GM23338 (cell line): ENCODE measurements around the gene ZNF552. TPM values are rescaled to one million over a fixed set of nuclear protein-coding genes. Genes with fewer than 3 reads are reported as not detected.
"Not testable (repeated sequence)": the region's sequence is repeated elsewhere in the genome, so short reads cannot be mapped to it uniquely, and the experiment has no call there.

ENCODE experiments used
- ATAC-seq: fragments of 200-7000 bp; cut with Tn5 transposase; 3 replicates; pipeline ENCODE4 v1.9.1; 2020
- DNase-seq: peaks from one replicate; pipeline ENCODE4 v3.0.0-alpha.2; 2015; ENCODE audit warnings: low spot score
- H2AFZ ChIP-seq: fragments of 200-600 bp; sonication (generic); 2 replicates; pipeline ENCODE4 v1.8.0; 2016; ENCODE audit warnings: antibody characterized with exemption, mild to moderate bottlenecking, moderate library complexity
- H3F3A ChIP-seq: fragments of 200-600 bp; sonication (generic); replicated peaks from 2 replicates; pipeline ENCODE4 v1.8.0; 2017; ENCODE audit warnings: antibody characterized with exemption, mixed run types, low read depth
- H3K27ac ChIP-seq: fragments of 200-600 bp; sonication (generic); 2 replicates; pipeline ENCODE4 v1.6.1; 2016; ENCODE audit warnings: low read depth
- H3K27me3 ChIP-seq: fragments of 200-600 bp; sonication (generic); 2 replicates; pipeline ENCODE4 v1.8.0; 2016; ENCODE audit warnings: mild to moderate bottlenecking, mixed run types, moderate library complexity; ENCODE audit not compliant: insufficient read depth
- H3K36me3 ChIP-seq: fragments of 200-600 bp; sonication (generic); 2 replicates; pipeline ENCODE4 v1.8.0; 2016; ENCODE audit warnings: mild to moderate bottlenecking; ENCODE audit not compliant: insufficient read depth
- H3K4me1 ChIP-seq: fragments of 200-600 bp; sonication (generic); 2 replicates; pipeline ENCODE4 v1.8.0; 2016; ENCODE audit warnings: mild to moderate bottlenecking, moderate library complexity; ENCODE audit not compliant: insufficient read depth
- H3K4me2 ChIP-seq: fragments of 200-600 bp; sonication (generic); 2 replicates; pipeline ENCODE4 v1.7.1; 2017; ENCODE audit warnings: mixed run types
- H3K4me3 ChIP-seq: fragments of 200-600 bp; sonication (generic); 2 replicates; pipeline ENCODE4 v1.6.1; 2016; ENCODE audit warnings: mixed run types
- H3K79me2 ChIP-seq: fragments of 200-600 bp; sonication (generic); replicated peaks from 2 replicates; pipeline ENCODE4 v1.8.0; 2017; ENCODE audit warnings: mild to moderate bottlenecking; ENCODE audit not compliant: insufficient read depth
- H3K9me2 ChIP-seq: fragments of 200-600 bp; sonication (generic); 2 replicates; pipeline ENCODE4 v1.8.0; 2017; ENCODE audit not compliant: insufficient read depth
- H4K20me1 ChIP-seq: fragments of 200-600 bp; sonication (generic); replicated peaks from 2 replicates; pipeline ENCODE4 v1.8.0; 2017; ENCODE audit warnings: mild to moderate bottlenecking; ENCODE audit not compliant: insufficient read depth
- H3K27ac Mint-ChIP-seq: 2 replicates; pipeline ENCODE4 v1.8.0; 2020; ENCODE audit warnings: inconsistent platforms, mild to moderate bottlenecking, moderate library complexity, mixed read lengths
- H3K27me3 Mint-ChIP-seq: 3 replicates; pipeline ENCODE4 v1.8.0; 2022; ENCODE audit warnings: low read depth, mild to moderate bottlenecking, moderate library complexity, mixed read lengths, inconsistent platforms; ENCODE audit not compliant: insufficient read depth, poor library complexity
- H3K36me3 Mint-ChIP-seq: 3 replicates; pipeline ENCODE4 v1.8.0; 2021; ENCODE audit warnings: low read depth, mild to moderate bottlenecking, inconsistent platforms, moderate library complexity, mixed read lengths
- H3K4me1 Mint-ChIP-seq: 3 replicates; pipeline ENCODE4 v1.8.0; 2020; ENCODE audit warnings: mild to moderate bottlenecking, inconsistent platforms, mixed read lengths
- H3K4me3 Mint-ChIP-seq: 3 replicates; pipeline ENCODE4 v1.8.0; 2021; ENCODE audit warnings: moderate library complexity, mild to moderate bottlenecking, inconsistent platforms, mixed read lengths
- H3K9me3 Mint-ChIP-seq: 3 replicates; pipeline ENCODE4 v1.8.0; 2020; ENCODE audit warnings: moderate library complexity, mild to moderate bottlenecking, inconsistent platforms, mixed read lengths
- CREB1 ChIP-seq: fragments of 250-450 bp; sonication (Bioruptor Pico); IDR thresholded peaks from 2 replicates; pipeline ENCODE4 v1.5.0; 2020; ENCODE audit warnings: low read depth, mild to moderate bottlenecking, moderate library complexity
- EZH2phosphoT487 ChIP-seq: fragments of 200-600 bp; sonication (generic); IDR thresholded peaks from one replicate; pipeline ENCODE4 v1.8.1; 2018; ENCODE audit warnings: antibody characterized with exemption; ENCODE audit not compliant: unreplicated experiment
- JUNB ChIP-seq: IDR thresholded peaks from one replicate; pipeline ENCODE4 v1.6.1; 2016; ENCODE audit warnings: antibody characterized with exemption; ENCODE audit not compliant: unreplicated experiment
- POLR2AphosphoS5 ChIP-seq: IDR thresholded peaks from 2 replicates; pipeline ENCODE4 v1.6.1; 2016; ENCODE audit warnings: antibody characterized with exemption, low read depth
- ZNF114 ChIP-seq: fragments of 250-450 bp; sonication (Bioruptor Pico); IDR thresholded peaks from 2 replicates; pipeline ENCODE4 v1.5.0; 2020; ENCODE audit warnings: mild to moderate bottlenecking, moderate library complexity
- ZNF331 ChIP-seq: fragments of 250-450 bp; sonication (Bioruptor Pico); IDR thresholded peaks from 2 replicates; pipeline ENCODE4 v1.5.0; 2020; ENCODE audit warnings: low read depth, mild to moderate bottlenecking, moderate library complexity
- polyA plus RNA-seq: library from polyadenylated mRNA; unstranded; fragments of >200 nt; fragmentation: Nextera tagmentation; extraction: Ambion mirVana; gene quantifications from 2 replicates; pipeline ENCODE4 v1.2.1, GENCODE V29; 2016
- total RNA-seq: library from RNA; depleted of rRNA; stranded (reverse); fragments of >200 nt; shearing (Covaris generic); gene quantifications from 2 replicates; pipeline ENCODE4 v1.2.3, GENCODE V29; 2014
- TF ChIP-seq, protein P1 (sequence below): fragments of 250-450 bp; sonication (Bioruptor Pico); IDR thresholded peaks from 2 replicates; pipeline ENCODE4 v1.5.0; 2020; ENCODE audit warnings: mild to moderate bottlenecking, moderate library complexity
- TF ChIP-seq, protein P2 (sequence below), 2 experiments: fragments of 200-600 bp in 1 of 2; sonication (generic) in 1 of 2; conservative IDR thresholded peaks; 2 replicates each; pipeline versions ENCODE4 v1.5.1 to v1.6.1; 2016 to 2017; ENCODE audit warnings: antibody characterized with exemption in 2 of 2, low read depth in 2 of 2, mild to moderate bottlenecking in 2 of 2, moderate library complexity in 1 of 2
- TF ChIP-seq, protein P3 (sequence below): IDR thresholded peaks from one replicate; pipeline ENCODE4 v1.6.1; 2018; ENCODE audit warnings: antibody characterized with exemption; ENCODE audit not compliant: unreplicated experiment
- TF ChIP-seq, protein P4 (sequence below): IDR thresholded peaks from 2 replicates; pipeline ENCODE4 v1.6.1; 2016; ENCODE audit warnings: antibody characterized with exemption

ZNF552 gene
- total and polyA plus RNA-seq, 2 experiments from 2014 or later: 11.7 to 15.7 TPM

DNA sequence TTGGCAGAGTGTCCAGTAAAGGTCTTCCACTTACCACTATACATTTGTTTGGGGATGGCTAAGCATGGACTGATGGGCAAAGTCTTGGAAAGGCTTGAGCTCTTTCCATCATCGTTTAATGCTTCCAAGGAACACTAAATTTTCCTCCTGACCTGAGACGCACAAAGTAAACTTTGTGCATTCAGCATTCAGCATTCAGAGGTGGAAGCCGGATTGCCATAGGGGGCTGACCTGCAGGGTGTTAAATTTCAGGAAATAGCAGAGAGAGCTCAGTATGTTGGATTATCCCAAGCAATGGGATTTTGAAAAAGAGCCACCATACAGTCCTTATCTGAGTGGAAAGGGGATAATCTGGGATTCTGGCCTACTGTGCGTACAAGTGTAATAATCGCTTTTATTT lies 14.0 kb downstream of the ZNF552 start:
- H3K36me3 ChIP-seq: no peaks in the 10 kb centered on the region
- no peak for ATAC-seq
- no peaks in the 10 kb centered on the region for H3K9me2 ChIP-seq
- peaks cover 2% of the 10 kb centered on the region; the same call in 1 of the 2 replicates for H3F3A ChIP-seq
- peak; percentile 34 for DNase-seq
- peak overlapping the region; percentile 23; the same call in 1 of the 2 replicates for H3K4me3 ChIP-seq
- H3K4me1 ChIP-seq: peaks cover 36% of the 10 kb centered on the region
- H3K27me3 ChIP-seq: no peaks in the 10 kb centered on the region
- Mint-ChIP-seq H3K4me1 (peaks cover 52% of the 10 kb centered on the region), H3K27ac (peak overlapping the region; percentile 93), H3K36me3 (peaks cover 14% of the 10 kb centered on the region), H3K4me3 (peak overlapping the region; percentile 38; the same call in 2 of the 3 replicates), H3K9me3 (no peaks in the 10 kb centered on the region), H3K27me3 (peaks cover 10% of the 10 kb centered on the region)
- no peaks in the 10 kb centered on the region for H4K20me1 ChIP-seq
- H2AFZ ChIP-seq: no peak overlapping the region
- peak overlapping the region; percentile 100 for H3K27ac ChIP-seq
- no peaks in the 10 kb centered on the region; the same call in 1 of the 2 replicates for H3K79me2 ChIP-seq
- TF ChIP-seq ZNF114 (CRISPR knock-in tag) (no peak), JUNB (no peak), ZNF331 (CRISPR knock-in tag) (no peak), EZH2phosphoT487 (no peak), POLR2AphosphoS5 (no peak), CREB1 (CRISPR knock-in tag) (no peak)
- TF ChIP-seq, protein P1, sequence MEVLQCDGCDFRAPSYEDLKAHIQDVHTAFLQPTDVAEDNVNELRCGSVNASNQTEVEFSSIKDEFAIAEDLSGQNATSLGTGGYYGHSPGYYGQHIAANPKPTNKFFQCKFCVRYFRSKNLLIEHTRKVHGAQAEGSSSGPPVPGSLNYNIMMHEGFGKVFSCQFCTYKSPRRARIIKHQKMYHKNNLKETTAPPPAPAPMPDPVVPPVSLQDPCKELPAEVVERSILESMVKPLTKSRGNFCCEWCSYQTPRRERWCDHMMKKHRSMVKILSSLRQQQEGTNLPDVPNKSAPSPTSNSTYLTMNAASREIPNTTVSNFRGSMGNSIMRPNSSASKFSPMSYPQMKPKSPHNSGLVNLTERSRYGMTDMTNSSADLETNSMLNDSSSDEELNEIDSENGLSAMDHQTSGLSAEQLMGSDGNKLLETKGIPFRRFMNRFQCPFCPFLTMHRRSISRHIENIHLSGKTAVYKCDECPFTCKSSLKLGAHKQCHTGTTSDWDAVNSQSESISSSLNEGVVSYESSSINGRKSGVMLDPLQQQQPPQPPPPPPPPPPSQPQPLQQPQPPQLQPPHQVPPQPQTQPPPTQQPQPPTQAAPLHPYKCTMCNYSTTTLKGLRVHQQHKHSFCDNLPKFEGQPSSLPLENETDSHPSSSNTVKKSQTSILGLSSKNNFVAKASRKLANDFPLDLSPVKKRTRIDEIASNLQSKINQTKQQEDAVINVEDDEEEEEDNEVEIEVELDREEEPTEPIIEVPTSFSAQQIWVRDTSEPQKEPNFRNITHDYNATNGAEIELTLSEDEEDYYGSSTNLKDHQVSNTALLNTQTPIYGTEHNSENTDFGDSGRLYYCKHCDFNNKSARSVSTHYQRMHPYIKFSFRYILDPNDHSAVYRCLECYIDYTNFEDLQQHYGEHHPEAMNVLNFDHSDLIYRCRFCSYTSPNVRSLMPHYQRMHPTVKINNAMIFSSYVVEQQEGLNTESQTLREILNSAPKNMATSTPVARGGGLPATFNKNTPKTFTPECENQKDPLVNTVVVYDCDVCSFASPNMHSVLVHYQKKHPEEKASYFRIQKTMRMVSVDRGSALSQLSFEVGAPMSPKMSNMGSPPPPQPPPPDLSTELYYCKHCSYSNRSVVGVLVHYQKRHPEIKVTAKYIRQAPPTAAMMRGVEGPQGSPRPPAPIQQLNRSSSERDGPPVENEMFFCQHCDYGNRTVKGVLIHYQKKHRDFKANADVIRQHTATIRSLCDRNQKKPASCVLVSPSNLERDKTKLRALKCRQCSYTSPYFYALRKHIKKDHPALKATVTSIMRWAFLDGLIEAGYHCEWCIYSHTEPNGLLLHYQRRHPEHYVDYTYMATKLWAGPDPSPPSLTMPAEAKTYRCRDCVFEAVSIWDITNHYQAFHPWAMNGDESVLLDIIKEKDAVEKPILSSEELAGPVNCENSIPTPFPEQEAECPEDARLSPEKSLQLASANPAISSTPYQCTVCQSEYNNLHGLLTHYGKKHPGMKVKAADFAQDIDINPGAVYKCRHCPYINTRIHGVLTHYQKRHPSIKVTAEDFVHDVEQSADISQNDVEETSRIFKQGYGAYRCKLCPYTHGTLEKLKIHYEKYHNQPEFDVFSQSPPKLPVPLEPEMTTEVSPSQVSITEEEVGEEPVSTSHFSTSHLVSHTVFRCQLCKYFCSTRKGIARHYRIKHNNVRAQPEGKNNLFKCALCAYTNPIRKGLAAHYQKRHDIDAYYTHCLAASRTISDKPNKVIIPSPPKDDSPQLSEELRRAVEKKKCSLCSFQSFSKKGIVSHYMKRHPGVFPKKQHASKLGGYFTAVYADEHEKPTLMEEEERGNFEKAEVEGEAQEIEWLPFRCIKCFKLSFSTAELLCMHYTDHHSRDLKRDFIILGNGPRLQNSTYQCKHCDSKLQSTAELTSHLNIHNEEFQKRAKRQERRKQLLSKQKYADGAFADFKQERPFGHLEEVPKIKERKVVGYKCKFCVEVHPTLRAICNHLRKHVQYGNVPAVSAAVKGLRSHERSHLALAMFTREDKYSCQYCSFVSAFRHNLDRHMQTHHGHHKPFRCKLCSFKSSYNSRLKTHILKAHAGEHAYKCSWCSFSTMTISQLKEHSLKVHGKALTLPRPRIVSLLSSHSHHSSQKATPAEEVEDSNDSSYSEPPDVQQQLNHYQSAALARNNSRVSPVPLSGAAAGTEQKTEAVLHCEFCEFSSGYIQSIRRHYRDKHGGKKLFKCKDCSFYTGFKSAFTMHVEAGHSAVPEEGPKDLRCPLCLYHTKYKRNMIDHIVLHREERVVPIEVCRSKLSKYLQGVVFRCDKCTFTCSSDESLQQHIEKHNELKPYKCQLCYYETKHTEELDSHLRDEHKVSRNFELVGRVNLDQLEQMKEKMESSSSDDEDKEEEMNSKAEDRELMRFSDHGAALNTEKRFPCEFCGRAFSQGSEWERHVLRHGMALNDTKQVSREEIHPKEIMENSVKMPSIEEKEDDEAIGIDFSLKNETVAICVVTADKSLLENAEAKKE (CRISPR knock-in tag): no peak
- TF ChIP-seq, protein P2, sequence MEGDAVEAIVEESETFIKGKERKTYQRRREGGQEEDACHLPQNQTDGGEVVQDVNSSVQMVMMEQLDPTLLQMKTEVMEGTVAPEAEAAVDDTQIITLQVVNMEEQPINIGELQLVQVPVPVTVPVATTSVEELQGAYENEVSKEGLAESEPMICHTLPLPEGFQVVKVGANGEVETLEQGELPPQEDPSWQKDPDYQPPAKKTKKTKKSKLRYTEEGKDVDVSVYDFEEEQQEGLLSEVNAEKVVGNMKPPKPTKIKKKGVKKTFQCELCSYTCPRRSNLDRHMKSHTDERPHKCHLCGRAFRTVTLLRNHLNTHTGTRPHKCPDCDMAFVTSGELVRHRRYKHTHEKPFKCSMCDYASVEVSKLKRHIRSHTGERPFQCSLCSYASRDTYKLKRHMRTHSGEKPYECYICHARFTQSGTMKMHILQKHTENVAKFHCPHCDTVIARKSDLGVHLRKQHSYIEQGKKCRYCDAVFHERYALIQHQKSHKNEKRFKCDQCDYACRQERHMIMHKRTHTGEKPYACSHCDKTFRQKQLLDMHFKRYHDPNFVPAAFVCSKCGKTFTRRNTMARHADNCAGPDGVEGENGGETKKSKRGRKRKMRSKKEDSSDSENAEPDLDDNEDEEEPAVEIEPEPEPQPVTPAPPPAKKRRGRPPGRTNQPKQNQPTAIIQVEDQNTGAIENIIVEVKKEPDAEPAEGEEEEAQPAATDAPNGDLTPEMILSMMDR (conservative IDR thresholded peaks at IDR 0.05; ENCODE audit: low read depth in 2 of 2): no peak
- TF ChIP-seq, protein P3, sequence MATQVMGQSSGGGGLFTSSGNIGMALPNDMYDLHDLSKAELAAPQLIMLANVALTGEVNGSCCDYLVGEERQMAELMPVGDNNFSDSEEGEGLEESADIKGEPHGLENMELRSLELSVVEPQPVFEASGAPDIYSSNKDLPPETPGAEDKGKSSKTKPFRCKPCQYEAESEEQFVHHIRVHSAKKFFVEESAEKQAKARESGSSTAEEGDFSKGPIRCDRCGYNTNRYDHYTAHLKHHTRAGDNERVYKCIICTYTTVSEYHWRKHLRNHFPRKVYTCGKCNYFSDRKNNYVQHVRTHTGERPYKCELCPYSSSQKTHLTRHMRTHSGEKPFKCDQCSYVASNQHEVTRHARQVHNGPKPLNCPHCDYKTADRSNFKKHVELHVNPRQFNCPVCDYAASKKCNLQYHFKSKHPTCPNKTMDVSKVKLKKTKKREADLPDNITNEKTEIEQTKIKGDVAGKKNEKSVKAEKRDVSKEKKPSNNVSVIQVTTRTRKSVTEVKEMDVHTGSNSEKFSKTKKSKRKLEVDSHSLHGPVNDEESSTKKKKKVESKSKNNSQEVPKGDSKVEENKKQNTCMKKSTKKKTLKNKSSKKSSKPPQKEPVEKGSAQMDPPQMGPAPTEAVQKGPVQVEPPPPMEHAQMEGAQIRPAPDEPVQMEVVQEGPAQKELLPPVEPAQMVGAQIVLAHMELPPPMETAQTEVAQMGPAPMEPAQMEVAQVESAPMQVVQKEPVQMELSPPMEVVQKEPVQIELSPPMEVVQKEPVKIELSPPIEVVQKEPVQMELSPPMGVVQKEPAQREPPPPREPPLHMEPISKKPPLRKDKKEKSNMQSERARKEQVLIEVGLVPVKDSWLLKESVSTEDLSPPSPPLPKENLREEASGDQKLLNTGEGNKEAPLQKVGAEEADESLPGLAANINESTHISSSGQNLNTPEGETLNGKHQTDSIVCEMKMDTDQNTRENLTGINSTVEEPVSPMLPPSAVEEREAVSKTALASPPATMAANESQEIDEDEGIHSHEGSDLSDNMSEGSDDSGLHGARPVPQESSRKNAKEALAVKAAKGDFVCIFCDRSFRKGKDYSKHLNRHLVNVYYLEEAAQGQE: no peak
- TF ChIP-seq, protein P4, sequence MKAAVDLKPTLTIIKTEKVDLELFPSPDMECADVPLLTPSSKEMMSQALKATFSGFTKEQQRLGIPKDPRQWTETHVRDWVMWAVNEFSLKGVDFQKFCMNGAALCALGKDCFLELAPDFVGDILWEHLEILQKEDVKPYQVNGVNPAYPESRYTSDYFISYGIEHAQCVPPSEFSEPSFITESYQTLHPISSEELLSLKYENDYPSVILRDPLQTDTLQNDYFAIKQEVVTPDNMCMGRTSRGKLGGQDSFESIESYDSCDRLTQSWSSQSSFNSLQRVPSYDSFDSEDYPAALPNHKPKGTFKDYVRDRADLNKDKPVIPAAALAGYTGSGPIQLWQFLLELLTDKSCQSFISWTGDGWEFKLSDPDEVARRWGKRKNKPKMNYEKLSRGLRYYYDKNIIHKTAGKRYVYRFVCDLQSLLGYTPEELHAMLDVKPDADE: no peak
- H3K4me2 ChIP-seq: peak overlapping the region; percentile 6

DNA sequence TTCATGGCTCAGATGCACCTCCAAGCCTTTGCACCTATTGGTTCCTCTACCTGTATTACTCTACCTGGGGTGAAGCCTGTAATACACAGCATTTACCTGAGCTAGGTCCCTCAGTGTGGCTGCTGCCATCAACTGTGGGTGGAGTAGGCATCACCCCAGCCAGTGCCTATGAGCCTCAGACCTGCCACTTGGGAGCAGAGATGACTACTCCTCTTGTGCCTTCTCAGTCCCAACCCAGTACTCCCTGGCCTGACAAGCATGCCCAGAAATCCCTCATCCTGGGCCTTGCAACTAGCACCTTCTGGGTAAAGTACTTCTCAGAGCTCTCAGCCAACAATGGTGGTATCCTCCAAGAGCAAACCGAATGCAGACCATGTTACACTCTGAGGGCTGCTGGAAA lies 18.1 kb downstream of the ZNF552 start:
- not testable (repeated sequence) for H3K9me2 ChIP-seq, H4K20me1 ChIP-seq, H3F3A ChIP-seq, H3K27ac Mint-ChIP-seq, H3K9me3 Mint-ChIP-seq, H3K4me2 ChIP-seq, H3K4me3 Mint-ChIP-seq, H3K27me3 Mint-ChIP-seq, H3K36me3 ChIP-seq, H3K27me3 ChIP-seq, H3K27ac ChIP-seq, H3K4me3 ChIP-seq, DNase-seq, H2AFZ ChIP-seq
- ATAC-seq: peak; percentile 59
- Mint-ChIP-seq H3K4me1 (peaks cover 28% of the 10 kb centered on the region), H3K36me3 (peaks cover 10% of the 10 kb centered on the region; the same call in 2 of the 3 replicates)
- Histone ChIP-seq H3K4me1 (peaks cover 21% of the 10 kb centered on the region), H3K79me2 (peaks cover 17% of the 10 kb centered on the region)
